Measurements from ENCODE around the gene MALT1. TPM values are rescaled to one million over a fixed set of nuclear protein-coding genes. Genes with fewer than 3 reads are reported as not detected.
"Not testable (repeated sequence)": the region's sequence is repeated elsewhere in the genome, so short reads cannot be mapped to it uniquely, and the experiment has no call there.

MALT1 gene
- total RNA-seq, 2 experiments from 2014 or later: 42.5 to 44.3 TPM

DNA sequence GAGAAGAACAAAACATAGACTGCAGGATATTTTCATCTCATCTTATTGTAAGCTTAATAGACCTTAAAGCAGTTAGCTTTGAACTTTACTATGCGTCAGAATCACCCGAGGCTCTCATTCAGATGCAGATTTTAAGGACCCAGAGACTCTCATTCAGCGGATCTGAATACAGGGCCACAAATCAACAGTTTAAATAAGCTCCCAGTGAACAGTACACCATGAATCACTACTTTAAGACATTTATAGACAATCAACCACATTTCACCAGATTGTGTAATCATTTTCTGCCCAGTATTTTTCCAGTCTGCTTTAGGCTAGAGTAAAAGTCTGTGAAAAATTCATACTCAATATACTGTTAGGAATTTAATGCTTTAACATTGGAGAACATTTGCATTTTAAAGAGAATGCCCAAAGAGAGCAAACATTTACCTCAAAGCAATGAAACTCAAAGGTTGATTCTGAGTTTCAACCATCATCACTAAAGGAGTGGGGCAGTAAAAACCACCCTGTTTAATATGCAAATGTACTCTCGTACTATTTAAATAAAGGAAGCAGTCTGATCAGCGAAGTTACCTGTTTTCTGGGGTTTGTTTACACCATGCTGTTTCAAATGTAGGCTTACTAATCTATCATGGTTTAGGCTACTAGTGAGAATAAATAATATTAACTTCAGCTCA lies 31.4 kb upstream of the MALT1 start:
- Mint-ChIP-seq H3K4me3 (no peak overlapping the region), H3K27ac (no peak overlapping the region), H3K4me1 (ENCODE audit: low read depth) (peaks cover 15% of the 10 kb centered on the region), H3K27me3 (no peaks in the 10 kb centered on the region), H3K9me3 (no peaks in the 10 kb centered on the region), H3K36me3 (no peaks in the 10 kb centered on the region)
- POLR2A ChIA-PET: no interaction called here
- CTCF ChIA-PET: interaction anchor here (0.9 to 1.3 kb wide), 2 partner anchors 109 to 124 kb away, joined by 3 read pairs; no protein-coding TSS in a partner anchor
- no peak for DNase-seq
- intact Hi-C loops (cut with micrococcal nuclease): no loop called here

GRCh38 chr18:58640428-58640805 lies 30.8 kb upstream of the MALT1 start:
- no peak for DNase-seq
- peaks cover 14% of the 10 kb centered on the region for H3K4me1 Mint-ChIP-seq (ENCODE audit: low read depth)
- no peaks in the 10 kb centered on the region for H3K9me3 Mint-ChIP-seq
- intact Hi-C loops (cut with micrococcal nuclease): no loop called here
- H3K36me3 Mint-ChIP-seq: no peaks in the 10 kb centered on the region
- H3K27ac Mint-ChIP-seq: no peak overlapping the region
- no peak overlapping the region for H3K4me3 Mint-ChIP-seq
- no peaks in the 10 kb centered on the region for H3K27me3 Mint-ChIP-seq
- ChIA-PET POLR2A (no interaction called here), CTCF (interaction anchor here (0.9 to 1.3 kb wide), 2 partner anchors 110 to 124 kb away, joined by 3 read pairs; no protein-coding TSS in a partner anchor)

DNA sequence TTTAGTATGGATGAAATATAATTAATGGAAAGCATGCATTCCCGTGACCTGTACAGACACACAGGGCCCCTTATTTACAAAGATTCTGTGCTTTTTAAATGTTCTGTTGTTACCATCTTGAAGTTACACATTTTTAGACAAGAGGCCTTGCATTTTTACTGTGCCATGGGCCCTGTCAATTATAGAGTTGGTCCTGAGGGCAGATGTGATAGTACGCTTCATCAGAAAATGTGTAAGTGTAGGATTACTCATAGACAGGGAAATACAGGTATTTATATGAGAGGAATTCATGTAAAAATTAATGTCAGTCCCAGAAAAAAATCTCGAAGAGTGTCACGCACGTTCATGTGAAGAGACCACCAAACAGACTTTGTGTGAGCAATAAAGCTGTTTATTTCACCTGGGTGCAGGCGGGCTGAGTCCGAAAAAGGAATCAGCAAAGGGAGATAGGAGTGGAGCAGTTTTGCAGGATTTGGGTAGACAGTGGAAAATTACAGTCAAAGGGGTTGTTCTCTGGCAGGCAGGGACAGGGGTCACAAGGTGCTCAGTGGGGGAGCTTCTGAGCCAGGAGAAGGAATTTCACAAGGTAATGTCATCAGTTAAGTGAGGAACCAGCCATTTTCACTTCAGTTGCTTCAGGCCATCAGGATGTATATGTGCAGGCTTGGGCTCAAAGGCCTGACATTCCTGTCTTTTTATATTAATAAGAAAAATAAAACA lies 30.2 kb upstream of the MALT1 start:
- DNase-seq: no peak
- Mint-ChIP-seq H3K27ac (no peak overlapping the region), H3K4me3 (no peak overlapping the region), H3K27me3 (no peaks in the 10 kb centered on the region), H3K9me3 (no peaks in the 10 kb centered on the region), H3K4me1 (ENCODE audit: low read depth) (peaks cover 7% of the 10 kb centered on the region), H3K36me3 (no peaks in the 10 kb centered on the region)
- ChIA-PET POLR2A (no interaction called here), CTCF (no interaction called here)
- intact Hi-C loops (cut with micrococcal nuclease): no loop called here

DNA sequence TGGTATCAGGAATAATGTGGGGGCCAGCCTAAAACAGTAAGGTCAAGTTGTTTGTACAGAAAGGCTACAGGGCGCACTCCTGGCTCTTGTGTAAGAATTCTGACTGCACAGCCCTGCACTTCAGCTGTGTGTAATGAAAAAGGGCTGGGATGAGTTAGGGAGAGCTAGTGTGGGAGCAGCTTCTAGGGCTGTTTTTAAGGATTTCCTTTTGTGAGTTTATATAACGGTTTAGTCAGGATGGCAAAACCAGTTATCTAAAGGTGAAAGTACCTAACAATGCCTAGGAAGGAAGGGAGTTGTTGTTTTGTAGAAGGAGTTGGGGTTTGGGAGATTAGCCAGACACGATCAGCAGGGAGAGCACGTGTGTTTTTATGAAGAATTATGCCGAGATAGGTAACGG lies 27.7 kb upstream of the MALT1 start:
- H3K27me3 Mint-ChIP-seq; H3K36me3 Mint-ChIP-seq; intact Hi-C loops (cut with micrococcal nuclease); H3K4me3 Mint-ChIP-seq; H3K9me3 Mint-ChIP-seq; DNase-seq; H3K27ac Mint-ChIP-seq; POLR2A ChIA-PET: not testable (repeated sequence)
- CTCF ChIA-PET: interaction anchor here (0.9 kb wide), 1 partner anchor 113 kb away, joined by 3 read pairs; no protein-coding TSS in a partner anchor
- H3K4me1 Mint-ChIP-seq (ENCODE audit: low read depth): peaks cover 15% of the 10 kb centered on the region

DNA sequence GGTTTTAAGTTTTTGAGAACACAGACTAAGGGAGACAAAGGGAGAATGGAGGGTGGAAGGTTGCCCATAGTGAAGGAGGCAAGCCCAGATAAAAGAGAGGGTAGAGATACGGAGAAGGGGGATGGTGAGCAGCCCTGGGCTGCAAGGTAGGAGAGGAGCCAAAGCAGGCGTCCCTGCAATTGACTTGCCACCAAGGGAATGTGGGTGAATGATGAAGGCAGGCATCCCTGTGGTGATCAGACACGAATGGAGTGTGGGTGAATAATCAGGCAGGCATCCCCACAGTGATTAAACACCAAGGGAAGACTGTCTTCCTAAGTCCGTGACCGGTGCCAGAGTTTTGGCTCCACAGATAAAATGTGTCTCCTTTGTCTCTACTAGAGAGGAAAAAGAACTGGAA lies 25.9 kb upstream of the MALT1 start:
- Mint-ChIP-seq H3K36me3 (no peaks in the 10 kb centered on the region), H3K4me3 (no peak overlapping the region), H3K9me3 (peaks cover 4% of the 10 kb centered on the region), H3K4me1 (ENCODE audit: low read depth) (peaks cover 22% of the 10 kb centered on the region), H3K27me3 (no peaks in the 10 kb centered on the region), H3K27ac (no peak overlapping the region)
- CTCF ChIA-PET: no interaction called here
- intact Hi-C loops (cut with micrococcal nuclease): no loop called here
- POLR2A ChIA-PET: no interaction called here
- no peak for DNase-seq

- Mint-ChIP-seq H3K36me3 (no peaks in the 10 kb centered on the region), H3K4me1 (ENCODE audit: low read depth) (peaks cover 28% of the 10 kb centered on the region), H3K4me3 (no peak overlapping the region), H3K9me3 (peaks cover 4% of the 10 kb centered on the region), H3K27ac (no peak overlapping the region), H3K27me3 (no peaks in the 10 kb centered on the region)
- no peak for DNase-seq
- intact Hi-C loops (cut with micrococcal nuclease): no loop called here
- CTCF ChIA-PET: no interaction called here
- POLR2A ChIA-PET: interaction anchor here (1.2 kb wide), 1 partner anchor 25 kb away, joined by 5 read pairs; the partner anchor contains the start of gene MALT1
Observed at GRCh38 chr18:58646334-58646862, 24.9 kb upstream of the MALT1 start.

DNA sequence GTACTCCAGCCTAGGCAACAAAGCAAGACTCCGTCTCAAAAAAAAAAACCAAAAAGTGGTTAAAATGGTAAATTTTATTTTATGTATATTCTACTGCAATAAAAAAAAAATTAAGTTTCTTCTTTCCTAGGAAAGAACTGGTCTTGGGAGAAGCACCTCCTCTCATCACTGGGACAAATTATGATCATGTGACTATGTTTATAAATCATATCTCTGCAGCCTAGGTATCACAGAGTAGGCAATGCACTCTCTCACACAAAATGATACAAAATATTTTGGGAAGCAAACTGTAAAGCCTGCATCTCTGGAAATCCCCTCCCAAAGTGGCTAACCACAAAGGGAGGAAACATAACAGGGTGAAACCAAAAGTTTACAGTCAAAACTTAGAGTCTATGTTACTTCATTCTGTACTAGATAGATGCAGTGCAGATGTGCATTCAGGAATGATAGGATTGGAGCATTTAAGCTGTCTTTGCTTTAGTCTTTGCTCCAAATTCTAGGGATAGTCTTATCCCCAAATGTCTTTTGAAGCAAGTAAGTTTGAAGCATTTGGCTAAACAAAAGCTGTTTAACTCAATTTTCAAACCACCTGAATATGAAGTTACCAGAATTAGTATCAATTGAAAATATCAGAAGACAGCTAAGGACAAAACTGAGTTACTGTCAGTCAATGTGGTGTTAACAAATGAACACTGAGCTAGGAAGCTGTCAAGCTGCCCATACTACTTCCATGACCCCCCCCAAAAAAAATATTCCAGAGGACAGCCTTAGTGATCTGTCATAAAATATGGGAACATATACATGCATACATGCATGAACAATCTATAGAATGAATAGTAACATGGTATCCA lies 21.1 kb upstream of the MALT1 start:
- no peak overlapping the region for H3K4me3 Mint-ChIP-seq
- ChIA-PET CTCF (interaction anchor here (2.0 kb wide), 1 partner anchor 114 kb away, joined by 5 read pairs; no protein-coding TSS in a partner anchor), POLR2A (interaction anchor here (0.7 to 1.1 kb wide), 3 partner anchors 22 to 105 kb away, joined by 4 read pairs; no protein-coding TSS in a partner anchor)
- H3K4me1 Mint-ChIP-seq (ENCODE audit: low read depth): peaks cover 57% of the 10 kb centered on the region
- peak; percentile 44 for DNase-seq
- peaks cover 8% of the 10 kb centered on the region for H3K9me3 Mint-ChIP-seq
- peaks cover 5% of the 10 kb centered on the region for H3K36me3 Mint-ChIP-seq
- no peaks in the 10 kb centered on the region for H3K27me3 Mint-ChIP-seq
- intact Hi-C loops (cut with micrococcal nuclease): loop anchor here (1.0 to 2.0 kb wide), 3 partner anchors 20 to 35 kb away; partner anchors contain the start of gene ALPK2
- peak overlapping the region; percentile 43 for H3K27ac Mint-ChIP-seq

GRCh38 chr18:58650830-58651229 lies 20.4 kb upstream of the MALT1 start:
- peaks cover 57% of the 10 kb centered on the region for H3K4me1 Mint-ChIP-seq (ENCODE audit: low read depth)
- not testable (repeated sequence) for H3K27ac Mint-ChIP-seq, H3K36me3 Mint-ChIP-seq, H3K4me3 Mint-ChIP-seq, H3K27me3 Mint-ChIP-seq, DNase-seq
- H3K9me3 Mint-ChIP-seq: peaks cover 10% of the 10 kb centered on the region
- POLR2A ChIA-PET: interaction anchor here (1.0 to 1.1 kb wide), 2 partner anchors 21 to 35 kb away, joined by 4 read pairs; no protein-coding TSS in a partner anchor
- intact Hi-C loops (cut with micrococcal nuclease): loop anchor here (1.0 to 2.0 kb wide), 3 partner anchors 19 to 36 kb away; partner anchors contain the start of gene ALPK2
- CTCF ChIA-PET: interaction anchor here (2.0 kb wide), 1 partner anchor 113 kb away, joined by 5 read pairs; no protein-coding TSS in a partner anchor

- peaks cover 70% of the 10 kb centered on the region for H3K4me1 Mint-ChIP-seq (ENCODE audit: low read depth)
- DNase-seq; H3K9me3 Mint-ChIP-seq; H3K27ac Mint-ChIP-seq; POLR2A ChIA-PET; intact Hi-C loops (cut with micrococcal nuclease); H3K36me3 Mint-ChIP-seq; H3K4me3 Mint-ChIP-seq; H3K27me3 Mint-ChIP-seq; CTCF ChIA-PET: not testable (repeated sequence)
Observed at GRCh38 chr18:58653144-58653722, 18.0 kb upstream of the MALT1 start.

GRCh38 chr18:58653814-58654509 lies 17.3 kb upstream of the MALT1 start:
- Mint-ChIP-seq H3K27me3 (no peaks in the 10 kb centered on the region), H3K36me3 (peaks cover 6% of the 10 kb centered on the region), H3K4me1 (ENCODE audit: low read depth) (peaks cover 67% of the 10 kb centered on the region), H3K9me3 (peaks cover 9% of the 10 kb centered on the region), H3K27ac (no peak overlapping the region), H3K4me3 (no peak overlapping the region)
- ChIA-PET CTCF (no interaction called here), POLR2A (no interaction called here)
- intact Hi-C loops (cut with micrococcal nuclease): no loop called here
- DNase-seq: no peak

Measured in activated CD4-positive, alpha-beta memory T cell treated with anti-CD3 and anti-CD28 coated beads for 36 hours (primary cell).